Measurements from ENCODE around the gene NPC1. TPM values are rescaled to one million over a fixed set of nuclear protein-coding genes. Genes with fewer than 3 reads are reported as not detected.

NPC1 gene
- total and polyA plus RNA-seq, 2 of the 8 experiments (the other 6 are each of a cell fraction or from before 2014, with no cell fraction given): 34.1 to 39.5 TPM

GRCh38 chr18:23545247-23545789 lies 41.0 kb downstream of the NPC1 start:
- Histone ChIP-seq H2AK5ac (ENCODE audit: low read depth, low read length) (no peak overlapping the region), H3K27ac (ENCODE audit: low read depth, low read length) (no peak overlapping the region), H4K5ac (ENCODE audit: insufficient read length, low read depth, low read length) (no peak overlapping the region), H2BK15ac (ENCODE audit: low read length) (no peak overlapping the region), H3K23me2 (ENCODE audit: low read depth, low read length) (no peaks in the 10 kb centered on the region), H3K18ac (ENCODE audit: extremely low read depth, low read length) (no peak overlapping the region), H2AFZ (ENCODE audit: low read length) (no peak overlapping the region), H4K8ac (ENCODE audit: extremely low read depth, insufficient read depth, low read length) (no peak overlapping the region), H3K79me2 (ENCODE audit: control insufficient read depth in 1 of 2, insufficient read depth in 2 of 2, low read length in 2 of 2) (no peaks in the 10 kb centered on the region), H3K79me1 (ENCODE audit: low read depth, low read length) (no peaks in the 10 kb centered on the region), H2BK12ac (ENCODE audit: low read depth, low read length) (no peak overlapping the region), H2BK20ac (ENCODE audit: low read length) (no peak overlapping the region), H3K4me2 (ENCODE audit: insufficient read depth in 1 of 2, low read depth in 2 of 2, low read length in 2 of 2) (no peak overlapping the region), H3K14ac (ENCODE audit: insufficient read length) (no peak overlapping the region), H4K91ac (replicated peaks; ENCODE audit: insufficient read length, low read length) (no peak overlapping the region), H3K4me1 (replicated peaks in 1 of 4; ENCODE audit: control insufficient read depth in 3 of 4, insufficient read depth in 4 of 4, low read length in 3 of 4) (no peaks in the 10 kb centered on the region), H3K56ac (replicated peaks; ENCODE audit: insufficient read length, low read depth, low read length) (no peak overlapping the region), H4K20me1 (replicated peaks in 1 of 2; ENCODE audit: control insufficient read depth in 1 of 2, insufficient read depth in 2 of 2, low read length in 2 of 2) (peaks cover 1 to 2% of the 10 kb centered on the region in 2 experiments), H2BK5ac (ENCODE audit: low read depth, low read length) (no peak overlapping the region), H3K9me3 (ENCODE audit: insufficient read depth in 2 of 2, low read depth in 1 of 2, low read length in 1 of 2) (no peaks in the 10 kb centered on the region), H3K23ac (ENCODE audit: insufficient read length) (no peak overlapping the region), H3K4me3 (ENCODE audit: extremely low read depth in 1 of 4, insufficient read depth in 2 of 4, low read depth in 3 of 4, low read length in 4 of 4) (no peak overlapping the region), H3K9ac (replicated peaks in 1 of 4; ENCODE audit: extremely low read depth in 1 of 4, low read depth in 3 of 4, low read length in 3 of 4) (no peak overlapping the region), H3K4ac (replicated peaks; ENCODE audit: insufficient read length, low read depth, low read length) (no peak overlapping the region), H3K36me3 (ENCODE audit: control insufficient read depth in 2 of 4, insufficient read depth in 4 of 4, low read length in 3 of 4) (peaks cover 15 to 48% (median 34%) of the 10 kb centered on the region in 4 experiments; a peak in 7 of 8 replicates), H2BK120ac (replicated peaks; ENCODE audit: low read depth, low read length) (no peak overlapping the region), H3K27me3 (replicated peaks in 1 of 4; ENCODE audit: control insufficient read depth in 3 of 4, extremely low read depth in 1 of 4, insufficient read depth in 3 of 4, low read length in 3 of 4) (no peaks in the 10 kb centered on the region)
- ChIA-PET POLR2A (ENCODE audit: partially characterized antibody) (no interaction called here), CTCF (ENCODE audit: partially characterized antibody) (interaction anchor here (1.7 kb wide), 1 partner anchor 30 kb away, joined by 5 read pairs; no protein-coding TSS in a partner anchor)
- no peak for TF ChIP-seq TEAD4 (IDR thresholded peaks at IDR 0.05; ENCODE audit: low read depth, low read length)
- TF ChIP-seq SIRT6 (IDR thresholded peaks at IDR 0.05; ENCODE audit: low read length): no peak
- no peak for TF ChIP-seq ATF3 (IDR thresholded peaks at IDR 0.05; ENCODE audit: insufficient read depth, low read depth, low read length)
- no peak for TF ChIP-seq HDAC2 (IDR thresholded peaks at IDR 0.05; ENCODE audit: borderline replicate concordance in 1 of 2, low read depth in 2 of 2, low read length in 2 of 2)
- no peak for TF ChIP-seq TAF1 (IDR thresholded peaks at IDR 0.05; ENCODE audit: low read depth, low read length)
- no peak for TF ChIP-seq EGR1 (IDR thresholded peaks at IDR 0.05; ENCODE audit: borderline replicate concordance, low read depth, low read length)
- TF ChIP-seq RFX5 (IDR thresholded peaks at IDR 0.05; ENCODE audit: borderline replicate concordance, low read depth, low read length): no peak
- TF ChIP-seq CTCF (IDR thresholded peaks at IDR 0.05; ENCODE audit: control extremely low read depth in 1 of 3, insufficient read depth in 1 of 3, low read depth in 1 of 3, low read length in 3 of 3): no peak
- no peak for DNase-seq (ENCODE audit: low read depth in 1 of 2, low spot score in 2 of 2)
- 92% methylated on average over 13 of the region's 13 CpGs; no CpG with 5 or more reads in 1 of the 2 experiments for WGBS, 2 experiments (ENCODE audit: extremely low coverage in 1 of 2, insufficient coverage in 1 of 2, insufficient read length in 1 of 2, insufficient replicate concordance in 2 of 2, low coverage in 1 of 2, low lambda C conversion rate in 2 of 2, missing lambda C conversion rate in 1 of 2)
- FAIRE-seq: no peak

Measured in H1 (cell line).